ENCODE data around the gene DUSP22. TPM values are rescaled to one million over a fixed set of nuclear protein-coding genes. Genes with fewer than 3 reads are reported as not detected.

DUSP22 gene
- polyA plus RNA-seq, 1 of the 3 experiments (the other 2 are of a cell fraction), result 6.8 TPM

DNA sequence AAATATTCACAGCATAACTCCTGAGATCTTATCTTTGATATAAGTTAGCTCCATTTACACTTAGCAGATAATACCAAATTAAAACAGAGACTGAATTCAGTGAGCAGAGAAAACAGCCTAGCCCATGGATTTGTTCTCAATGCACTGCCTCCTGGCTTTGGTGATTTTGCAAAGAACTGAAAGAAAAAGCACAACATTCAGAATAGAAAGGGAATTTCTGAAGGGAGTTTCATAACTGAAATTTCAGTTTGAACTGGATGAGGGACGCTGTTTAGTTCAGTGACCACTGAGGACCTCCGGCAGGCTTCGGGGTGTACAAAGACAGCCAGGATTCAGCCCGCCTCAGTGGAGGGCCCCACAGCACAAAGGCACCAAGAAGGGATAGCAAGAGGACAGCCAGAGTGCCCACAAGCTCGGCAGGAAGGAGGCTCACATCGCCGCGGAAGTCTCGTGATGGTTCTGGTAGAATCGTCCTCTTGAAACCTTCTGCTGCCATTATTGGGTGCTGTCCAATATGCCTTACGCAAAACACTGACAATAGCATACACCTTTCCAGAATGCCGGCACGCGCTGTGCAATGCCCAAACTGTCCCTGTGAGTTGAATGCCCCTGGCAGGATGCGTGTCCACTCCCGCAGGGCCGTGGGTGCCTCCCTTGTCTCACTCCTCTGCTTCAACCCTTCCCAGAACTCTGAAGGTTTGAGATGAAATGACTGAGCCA lies 89.6 kb downstream of the DUSP22 start:
- ChIA-PET CTCF (no interaction called here), POLR2A (no interaction called here)
- TF ChIP-seq RCOR1 (IDR thresholded peaks at IDR 0.05; ENCODE audit: low read length) (no peak), TAF1 (IDR thresholded peaks at IDR 0.05; ENCODE audit: borderline replicate concordance, low read depth, low read length) (no peak), CTCF (IDR thresholded peaks at IDR 0.05) (no peak), POLR2AphosphoS5 (IDR thresholded peaks at IDR 0.05; ENCODE audit: low read depth, low read length) (no peak), RFX5 (IDR thresholded peaks at IDR 0.05; ENCODE audit: low read length) (no peak), RAD21 (IDR thresholded peaks at IDR 0.05; ENCODE audit: low read length) (no peak), GATA2 (CRISPR knock-in tag; IDR thresholded peaks at IDR 0.05) (no peak), TEAD4 (IDR thresholded peaks at IDR 0.05; ENCODE audit: borderline replicate concordance, insufficient read depth) (no peak), USF1 (IDR thresholded peaks at IDR 0.05; ENCODE audit: borderline replicate concordance, low read depth) (no peak), FOXJ3 (CRISPR knock-in tag; IDR thresholded peaks at IDR 0.05) (no peak), SIN3A (IDR thresholded peaks at IDR 0.05; ENCODE audit: borderline replicate concordance, low read depth, low read length) (no peak), REST (IDR thresholded peaks at IDR 0.05; ENCODE audit: low read depth, low read length) (no peak), MEF2A (IDR thresholded peaks at IDR 0.05; ENCODE audit: borderline replicate concordance, low read depth) (no peak), MXI1 (IDR thresholded peaks at IDR 0.05; ENCODE audit: low read depth, low read length) (no peak), TCF12 (IDR thresholded peaks at IDR 0.05) (no peak), RXRA (IDR thresholded peaks at IDR 0.05; ENCODE audit: borderline replicate concordance, low read depth) (no peak), JUND (IDR thresholded peaks at IDR 0.05) (no peak), YY1 (IDR thresholded peaks at IDR 0.05; ENCODE audit: low read depth) (no peak)
- TF ChIP-seq, protein P1, sequence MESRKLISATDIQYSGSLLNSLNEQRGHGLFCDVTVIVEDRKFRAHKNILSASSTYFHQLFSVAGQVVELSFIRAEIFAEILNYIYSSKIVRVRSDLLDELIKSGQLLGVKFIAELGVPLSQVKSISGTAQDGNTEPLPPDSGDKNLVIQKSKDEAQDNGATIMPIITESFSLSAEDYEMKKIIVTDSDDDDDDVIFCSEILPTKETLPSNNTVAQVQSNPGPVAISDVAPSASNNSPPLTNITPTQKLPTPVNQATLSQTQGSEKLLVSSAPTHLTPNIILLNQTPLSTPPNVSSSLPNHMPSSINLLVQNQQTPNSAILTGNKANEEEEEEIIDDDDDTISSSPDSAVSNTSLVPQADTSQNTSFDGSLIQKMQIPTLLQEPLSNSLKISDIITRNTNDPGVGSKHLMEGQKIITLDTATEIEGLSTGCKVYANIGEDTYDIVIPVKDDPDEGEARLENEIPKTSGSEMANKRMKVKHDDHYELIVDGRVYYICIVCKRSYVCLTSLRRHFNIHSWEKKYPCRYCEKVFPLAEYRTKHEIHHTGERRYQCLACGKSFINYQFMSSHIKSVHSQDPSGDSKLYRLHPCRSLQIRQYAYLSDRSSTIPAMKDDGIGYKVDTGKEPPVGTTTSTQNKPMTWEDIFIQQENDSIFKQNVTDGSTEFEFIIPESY (IDR thresholded peaks at IDR 0.05; ENCODE audit: borderline replicate concordance, low read depth), result no peak
- TF ChIP-seq, protein P2, sequence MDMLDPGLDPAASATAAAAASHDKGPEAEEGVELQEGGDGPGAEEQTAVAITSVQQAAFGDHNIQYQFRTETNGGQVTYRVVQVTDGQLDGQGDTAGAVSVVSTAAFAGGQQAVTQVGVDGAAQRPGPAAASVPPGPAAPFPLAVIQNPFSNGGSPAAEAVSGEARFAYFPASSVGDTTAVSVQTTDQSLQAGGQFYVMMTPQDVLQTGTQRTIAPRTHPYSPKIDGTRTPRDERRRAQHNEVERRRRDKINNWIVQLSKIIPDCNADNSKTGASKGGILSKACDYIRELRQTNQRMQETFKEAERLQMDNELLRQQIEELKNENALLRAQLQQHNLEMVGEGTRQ (IDR thresholded peaks at IDR 0.05; ENCODE audit: borderline replicate concordance, low read depth, low read length), result no peak
- Histone ChIP-seq H3K4me3 (ENCODE audit: low read depth in 2 of 2, low read length in 1 of 2) (no peak overlapping the region), H4K20me1 (ENCODE audit: insufficient read depth) (no peaks in the 10 kb centered on the region), H3K4me1 (ENCODE audit: control insufficient read depth in 1 of 2, insufficient read depth in 2 of 2, low read depth in 1 of 2, low read length in 1 of 2) (no peaks in the 10 kb centered on the region), H3K27ac (ENCODE audit: low read depth in 2 of 2, low read length in 1 of 2) (no peak overlapping the region), H3K79me2 (ENCODE audit: insufficient read depth) (no peaks in the 10 kb centered on the region), H3K4me2 (no peak overlapping the region), H3K9ac (no peak overlapping the region), H3K36me3 (replicated peaks in 1 of 2; ENCODE audit: control insufficient read depth in 1 of 2, insufficient read depth in 2 of 2, low read length in 1 of 2) (no peaks in the 10 kb centered on the region), H3K9me2 (no peaks in the 10 kb centered on the region), H3F3A (replicated peaks; ENCODE audit: insufficient read depth) (no peaks in the 10 kb centered on the region), H2AFZ (ENCODE audit: low read depth) (no peak overlapping the region), H3K9me3 (no peaks in the 10 kb centered on the region), H3K27me3 (ENCODE audit: insufficient read depth) (peaks cover 97% of the 10 kb centered on the region)
- WGBS (ENCODE audit: low lambda C conversion rate), result 9% methylated on average over 17 of the region's 17 CpGs
- no peak for DNase-seq
